Measurements from ENCODE around the gene CPA4.

CPA4 gene

GRCh38 chr7:130281260-130281659 is 11.7 kb upstream of the CPA4 start:
- intact Hi-C loops (cut with DNase I; ENCODE audit: low total_unique reads) = no loop called here

GRCh38 chr7:130286881-130287280 is 6.1 kb upstream of the CPA4 start:
- intact Hi-C loops (cut with DNase I; ENCODE audit: low total_unique reads) = no loop called here
- no peak for DNase-seq
- Histone ChIP-seq H3K9me3 (no peaks in the 10 kb centered on the region), H3K36me3 (no peaks in the 10 kb centered on the region), H3K27me3 (no peaks in the 10 kb centered on the region), H3K27ac (no peak overlapping the region), H3K4me1 (peaks cover 0 to 1% (median under 1%) of the 10 kb centered on the region in 4 donors), H3K4me3 (no peak overlapping the region)
- TF ChIP-seq CTCF (IDR thresholded peaks at IDR 0.05) = no peak

More at GRCh38 chr7:130281260-130281659, 11.7 kb upstream of the CPA4 start:
- no peaks in the 10 kb centered on the region for H3K27me3 ChIP-seq
- no peak overlapping the region for H3K27ac ChIP-seq
- no peak for DNase-seq
- H3K9me3 ChIP-seq = no peaks in the 10 kb centered on the region
- no peak overlapping the region for H3K4me3 ChIP-seq
- H3K4me1 ChIP-seq = peaks cover 0 to 19% (median 2%) of the 10 kb centered on the region in 4 donors
- no peaks in the 10 kb centered on the region for H3K36me3 ChIP-seq
- TF ChIP-seq CTCF (IDR thresholded peaks at IDR 0.05) = no peak

GRCh38 chr7:130288168-130288567 is 4.8 kb upstream of the CPA4 start:
- Histone ChIP-seq H3K4me3 (no peak overlapping the region), H3K27ac (no peak overlapping the region), H3K4me1 (peaks cover 0 to 14% (median 7%) of the 10 kb centered on the region in 4 donors), H3K9me3 (no peaks in the 10 kb centered on the region), H3K27me3 (no peaks in the 10 kb centered on the region), H3K36me3 (no peaks in the 10 kb centered on the region)
- intact Hi-C loops (cut with DNase I; ENCODE audit: low total_unique reads) = no loop called here
- DNase-seq = no peak
- no peak for TF ChIP-seq CTCF (IDR thresholded peaks at IDR 0.05)

GRCh38 chr7:130288829-130289228 is 4.1 kb upstream of the CPA4 start:
- no peak for DNase-seq
- Histone ChIP-seq H3K4me1 (peaks cover 0 to 21% (median 14%) of the 10 kb centered on the region in 4 donors), H3K9me3 (no peaks in the 10 kb centered on the region), H3K27me3 (no peaks in the 10 kb centered on the region), H3K4me3 (no peak overlapping the region), H3K27ac (no peak overlapping the region), H3K36me3 (no peaks in the 10 kb centered on the region)
- TF ChIP-seq CTCF (IDR thresholded peaks at IDR 0.05) = no peak
- intact Hi-C loops (cut with DNase I; ENCODE audit: low total_unique reads) = no loop called here

- no peak for DNase-seq
- TF ChIP-seq CTCF (IDR thresholded peaks at IDR 0.05) = no peak
- no peaks in the 10 kb centered on the region for H3K36me3 ChIP-seq
- intact Hi-C loops (cut with DNase I; ENCODE audit: low total_unique reads) = no loop called here
- no peak overlapping the region for H3K4me3 ChIP-seq
- no peaks in the 10 kb centered on the region for H3K27me3 ChIP-seq
- no peak overlapping the region for H3K27ac ChIP-seq
- H3K9me3 ChIP-seq = no peaks in the 10 kb centered on the region
- peaks cover 0 to 27% (median 17%) of the 10 kb centered on the region in 4 donors for H3K4me1 ChIP-seq
Observed at GRCh38 chr7:130289478-130289877, 3.5 kb upstream of the CPA4 start.

GRCh38 chr7:130290745-130291144 is 2.2 kb upstream of the CPA4 start:
- no peak for DNase-seq
- TF ChIP-seq CTCF (IDR thresholded peaks at IDR 0.05) = no peak
- intact Hi-C loops (cut with DNase I; ENCODE audit: low total_unique reads) = no loop called here
- peaks cover 0 to 27% (median 17%) of the 10 kb centered on the region in 4 donors for H3K4me1 ChIP-seq
- no peaks in the 10 kb centered on the region for H3K27me3 ChIP-seq
- no peak overlapping the region for H3K4me3 ChIP-seq
- no peaks in the 10 kb centered on the region for H3K9me3 ChIP-seq
- no peaks in the 10 kb centered on the region for H3K36me3 ChIP-seq
- H3K27ac ChIP-seq = no peak overlapping the region
